ENCODE results near the gene PTH2. TPM values are rescaled to one million over a fixed set of nuclear protein-coding genes. Genes with fewer than 3 reads are reported as not detected.

Gene PTH2
- total RNA-seq, 1 experiment from 2014 or later, result 1.0 TPM

GRCh38 chr19:49389406-49389805 lies 33.8 kb downstream of the PTH2 start:
- H3K36me3 Mint-ChIP-seq, result no peaks in the 10 kb centered on the region
- ChIA-PET POLR2A (no interaction called here), CTCF (interaction anchor here (0.6 to 5.3 kb wide), 7 partner anchors 26 to 67 kb away, joined by 3 to 120 read pairs (median 6); partner anchors contain the start of genes DKKL1, GFY and PTH2)
- DNase-seq (ENCODE audit: low spot score) (no peak), ATAC-seq (no peak)
- TF ChIP-seq NFATC4 (CRISPR knock-in tag; IDR thresholded peaks at IDR 0.05) (no peak), ZNF281 (CRISPR knock-in tag; IDR thresholded peaks at IDR 0.05) (no peak), HMGXB4 (CRISPR knock-in tag; IDR thresholded peaks at IDR 0.05) (no peak), NFYB (CRISPR knock-in tag; conservative IDR thresholded peaks at IDR 0.05; ENCODE audit: low read depth) (no peak), CTCF (IDR thresholded peaks at IDR 0.05) (no peak), E2F5 (CRISPR knock-in tag; IDR thresholded peaks at IDR 0.05) (no peak), ELF4 (CRISPR knock-in tag; IDR thresholded peaks at IDR 0.05; ENCODE audit: low read depth) (no peak), CDX4 (CRISPR knock-in tag; IDR thresholded peaks at IDR 0.05; ENCODE audit: borderline replicate concordance) (no peak), ETV6 (CRISPR knock-in tag; IDR thresholded peaks at IDR 0.05) (no peak), USF1 (CRISPR knock-in tag; IDR thresholded peaks at IDR 0.05) (no peak), NFE2L1 (CRISPR knock-in tag; IDR thresholded peaks at IDR 0.05) (no peak), MXD4 (CRISPR knock-in tag; IDR thresholded peaks at IDR 0.05; ENCODE audit: borderline replicate concordance) (no peak), ZNF512 (CRISPR knock-in tag; IDR thresholded peaks at IDR 0.05; ENCODE audit: borderline replicate concordance) (no peak)
- peaks cover 16% of the 10 kb centered on the region for H3K27me3 Mint-ChIP-seq (ENCODE audit: low read depth)
- no peak overlapping the region for H3K4me3 Mint-ChIP-seq
- H3K4me1 Mint-ChIP-seq, result peaks cover 13% of the 10 kb centered on the region
- no peak overlapping the region for H3K27ac Mint-ChIP-seq
- H3K9me3 Mint-ChIP-seq, result no peaks in the 10 kb centered on the region

GRCh38 chr19:49387936-49388372 lies 35.3 kb downstream of the PTH2 start, which contains the start of gene KASH5:
KASH5 (plus strand) TSS chr19:49388249; CDS start chr19:49390884, 2,635 bp downstream.
- ATAC-seq (no peak), DNase-seq (ENCODE audit: low spot score) (no peak)
- no peaks in the 10 kb centered on the region for H3K36me3 Mint-ChIP-seq
- peaks cover 5% of the 10 kb centered on the region for H3K9me3 Mint-ChIP-seq
- H3K27ac Mint-ChIP-seq, result no peak within 1 kb of the TSS
- H3K27me3 Mint-ChIP-seq (ENCODE audit: low read depth), result peaks cover 16% of the 10 kb centered on the region
- no peak for TF ChIP-seq EMX1 (CRISPR knock-in tag; IDR thresholded peaks at IDR 0.05)
- no peak for TF ChIP-seq ZNF671 (CRISPR knock-in tag; IDR thresholded peaks at IDR 0.05)
- TF ChIP-seq ZNF317 (CRISPR knock-in tag; IDR thresholded peaks at IDR 0.05; ENCODE audit: borderline replicate concordance, low read depth), result no peak
- no peak for TF ChIP-seq ZNF425 (CRISPR knock-in tag; conservative IDR thresholded peaks at IDR 0.05)
- no peak for TF ChIP-seq E2F5 (CRISPR knock-in tag; IDR thresholded peaks at IDR 0.05)
- peaks cover 6% of the 10 kb centered on the region for H3K4me1 Mint-ChIP-seq
- ChIA-PET POLR2A (interaction anchor here (0.6 kb wide), 1 partner anchor 32 kb away, joined by 3 read pairs; no protein-coding TSS in a partner anchor), CTCF (interaction anchor here (0.7 to 5.3 kb wide), 2 partner anchors 31 to 60 kb away, joined by 4 to 120 read pairs; partner anchors contain the start of gene PTH2)
- H3K4me3 Mint-ChIP-seq, result no peak within 1 kb of the TSS
